Posterior cingulate gyrus (tissue), 11 donors: ENCODE measurements around the gene MAP1LC3C.
"Not testable (repeated sequence)": the region's sequence is repeated elsewhere in the genome, so short reads cannot be mapped to it uniquely, and the experiment has no call there.

Experiments used
- DNase-seq, 10 donors: peaks; one replicate each; pipeline versions ENCODE4 v3.0.0 to v3.0.0-alpha.2; 2020 to 2021; ENCODE audit warnings: mixed read lengths in 3 of 10
- intact Hi-C: fragments of 100-400 bp; cut with DNase I; formaldehyde crosslinking; loops from one replicate; pipeline ENCODE4 v1.15.1; 2023

The MAP1LC3C gene

GRCh38 chr1:241997401-241997998 is 1.4 kb downstream of the MAP1LC3C start:
- DNase-seq: no peak
- intact Hi-C loops: loop anchor here (10.0 kb wide), 2 partner anchors 383 to 463 kb away; partner anchors contain the start of gene KMO

DNA sequence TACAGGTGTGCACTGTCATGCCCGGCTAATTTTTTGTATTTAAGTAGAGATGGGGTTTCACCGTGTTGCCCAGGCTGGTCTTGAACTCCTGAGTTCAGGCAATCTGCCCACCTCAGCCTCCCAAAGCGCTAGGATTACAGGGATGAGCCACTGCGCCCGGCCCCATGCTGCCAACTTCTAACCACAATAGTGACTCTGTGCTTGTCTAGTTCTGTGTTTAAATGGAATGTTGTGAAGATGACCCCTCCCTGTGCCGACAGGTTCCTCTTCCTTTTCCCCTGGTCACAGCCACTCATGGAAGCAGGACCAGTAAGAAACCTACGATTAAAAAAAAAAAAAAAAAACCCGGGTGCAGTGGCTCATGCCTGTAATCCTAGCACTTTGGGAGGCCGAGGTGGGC is 4.7 kb downstream of the MAP1LC3C start:
- intact Hi-C loops: loop anchor here (10.0 kb wide), 2 partner anchors 379 to 459 kb away; partner anchors contain the start of gene KMO
- DNase-seq: no peak

GRCh38 chr1:241992734-241993133 is 6.2 kb downstream of the MAP1LC3C start:
- no peak for DNase-seq
- intact Hi-C loops: loop anchor here (10.0 kb wide), 2 partner anchors 378 to 458 kb away; partner anchors contain the start of gene KMO

DNA sequence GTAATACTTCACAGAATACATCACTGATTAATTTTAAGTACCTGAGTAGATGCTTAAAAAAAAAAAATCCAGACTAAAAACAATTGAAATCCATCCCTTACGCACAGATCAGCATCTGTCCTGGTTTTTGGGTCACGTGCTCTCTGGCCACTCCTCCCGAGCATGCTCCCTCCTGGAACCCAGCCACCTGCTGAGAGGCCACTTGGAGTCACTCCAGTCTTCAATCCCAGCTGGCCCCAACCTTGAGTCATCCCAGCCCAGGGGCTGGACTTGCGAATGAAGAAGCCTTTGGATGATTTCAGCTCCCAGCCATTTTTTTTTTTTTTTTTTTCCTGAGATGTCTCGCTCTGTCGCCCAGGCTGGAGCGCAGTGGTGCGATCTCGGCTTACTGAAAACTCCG is 8.9 kb downstream of the MAP1LC3C start:
- DNase-seq: peak in 9 of 10 donors; percentile 24 to 93 (median 69)
- intact Hi-C loops: loop anchor here (10.0 kb wide), 2 partner anchors 375 to 455 kb away; partner anchors contain the start of gene KMO

DNA sequence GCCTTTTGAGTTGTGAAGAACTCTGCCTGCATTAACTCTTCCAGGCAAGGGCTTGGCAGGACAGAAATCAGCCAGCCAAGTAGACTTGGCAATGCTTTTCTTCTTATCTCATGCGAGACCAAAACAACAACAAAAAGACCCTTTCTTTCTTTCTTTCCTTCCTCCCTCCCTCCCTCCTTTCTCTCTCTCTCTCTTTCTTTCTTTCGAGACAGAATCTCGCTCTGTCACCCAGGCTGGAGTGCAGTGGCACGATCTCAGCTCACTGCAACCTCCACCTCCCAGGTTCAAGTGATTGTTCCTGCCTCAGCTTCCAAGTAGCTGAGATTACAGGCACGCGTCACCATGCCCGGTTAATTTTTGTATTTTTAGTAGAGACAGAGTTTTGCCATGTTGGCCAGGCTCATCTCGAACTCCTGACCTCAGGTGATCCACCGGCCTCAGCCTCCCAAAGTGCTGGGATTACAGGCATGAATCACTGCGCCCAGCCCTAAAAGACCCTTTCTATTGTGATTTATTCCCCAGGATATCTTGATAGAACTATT is 10.4 kb downstream of the MAP1LC3C start:
- intact Hi-C loops, DNase-seq: not testable (repeated sequence)

DNA sequence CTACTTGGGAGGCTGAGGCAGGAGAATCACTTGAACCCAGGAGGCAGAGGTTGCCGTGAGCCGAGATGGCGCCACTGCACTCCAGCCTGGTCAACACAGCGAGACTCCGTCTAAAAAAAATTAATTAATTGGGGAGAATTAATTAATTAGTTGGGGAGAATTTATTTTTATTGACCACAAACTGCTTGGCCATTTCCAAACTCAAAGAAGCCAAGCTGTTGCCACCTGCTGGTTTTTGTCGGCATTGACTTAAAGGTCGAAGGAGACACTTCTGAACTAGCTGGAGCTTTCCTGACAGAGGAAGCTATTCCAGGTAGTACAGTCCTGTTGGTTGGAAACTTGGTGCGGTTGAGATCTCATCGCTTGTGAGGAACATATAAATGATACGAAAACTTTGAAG is 13.1 kb downstream of the MAP1LC3C start:
- DNase-seq: peak in 2 of 10 donors; percentile 13 to 19
- intact Hi-C loops: loop anchor here (1.0 kb wide), 1 partner anchor 89 kb away; no protein-coding TSS in a partner anchor

GRCh38 chr1:241979926-241980325 is 19.0 kb downstream of the MAP1LC3C start:
- intact Hi-C loops: no loop called here

GRCh38 chr1:241979071-241979470 is 19.8 kb downstream of the MAP1LC3C start:
- intact Hi-C loops: no loop called here
- peak in 1 of 10 donors; percentile 79 for DNase-seq

More at GRCh38 chr1:241979926-241980325, 19.0 kb downstream of the MAP1LC3C start:
- DNase-seq: no peak

DNA sequence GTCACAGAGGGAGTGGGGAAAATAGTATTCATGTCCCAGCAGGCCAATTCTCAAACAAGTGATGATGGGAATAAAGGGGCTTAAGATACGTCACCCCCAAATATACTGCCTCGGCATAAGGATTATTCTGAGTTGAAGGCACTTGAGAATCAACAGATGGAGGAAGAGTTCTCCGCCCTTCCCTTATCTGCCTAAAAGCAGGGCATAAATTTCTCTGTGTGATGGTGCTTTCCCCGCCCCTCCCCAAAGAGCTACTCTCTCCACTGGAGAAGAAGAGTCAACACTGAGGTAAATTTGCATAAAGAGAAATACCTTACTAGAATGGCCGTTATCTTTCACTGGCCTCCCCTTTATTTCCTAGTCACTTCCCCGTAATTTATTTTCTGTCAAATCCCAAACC is 22.7 kb downstream of the MAP1LC3C start:
- intact Hi-C loops: no loop called here
- DNase-seq: no peak

DNA sequence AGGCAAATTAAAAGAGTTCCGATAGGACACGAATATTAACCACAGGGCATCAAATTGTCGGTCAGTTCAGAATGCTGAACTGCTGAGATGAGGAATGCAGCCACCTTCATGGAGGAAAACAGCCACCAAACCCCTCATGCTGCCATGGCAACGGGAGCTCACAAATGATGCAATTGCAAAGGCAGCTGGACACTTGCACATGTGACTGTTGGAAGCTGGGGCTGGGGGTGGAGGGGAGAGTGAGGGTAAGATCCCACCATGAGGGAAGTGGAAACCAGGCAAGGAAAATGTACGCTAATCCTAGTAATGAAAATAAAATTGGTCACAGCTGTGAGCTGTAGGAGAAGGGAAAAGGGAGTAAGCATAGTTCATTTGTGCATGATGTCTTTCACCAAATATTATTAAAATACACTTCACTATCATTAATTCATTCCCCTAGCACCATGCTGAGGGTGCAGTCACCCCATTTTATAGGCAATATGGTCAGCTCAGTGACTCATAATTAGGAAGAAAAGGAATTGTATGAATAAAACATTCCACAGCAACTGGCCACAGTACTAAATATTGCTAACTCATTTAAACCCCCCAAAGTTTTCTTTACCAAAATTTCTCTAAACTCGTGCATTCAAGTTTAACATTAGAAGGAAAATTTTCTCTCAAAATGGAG is 26.1 kb downstream of the MAP1LC3C start:
- intact Hi-C loops: no loop called here
- peak in 4 of 10 donors; percentile 12 to 82 (median 35) for DNase-seq

- intact Hi-C loops: no loop called here
- no peak for DNase-seq
These were observed 30.3 kb downstream of the MAP1LC3C start for GRCh38 chr1:241968611-241969010.

DNA sequence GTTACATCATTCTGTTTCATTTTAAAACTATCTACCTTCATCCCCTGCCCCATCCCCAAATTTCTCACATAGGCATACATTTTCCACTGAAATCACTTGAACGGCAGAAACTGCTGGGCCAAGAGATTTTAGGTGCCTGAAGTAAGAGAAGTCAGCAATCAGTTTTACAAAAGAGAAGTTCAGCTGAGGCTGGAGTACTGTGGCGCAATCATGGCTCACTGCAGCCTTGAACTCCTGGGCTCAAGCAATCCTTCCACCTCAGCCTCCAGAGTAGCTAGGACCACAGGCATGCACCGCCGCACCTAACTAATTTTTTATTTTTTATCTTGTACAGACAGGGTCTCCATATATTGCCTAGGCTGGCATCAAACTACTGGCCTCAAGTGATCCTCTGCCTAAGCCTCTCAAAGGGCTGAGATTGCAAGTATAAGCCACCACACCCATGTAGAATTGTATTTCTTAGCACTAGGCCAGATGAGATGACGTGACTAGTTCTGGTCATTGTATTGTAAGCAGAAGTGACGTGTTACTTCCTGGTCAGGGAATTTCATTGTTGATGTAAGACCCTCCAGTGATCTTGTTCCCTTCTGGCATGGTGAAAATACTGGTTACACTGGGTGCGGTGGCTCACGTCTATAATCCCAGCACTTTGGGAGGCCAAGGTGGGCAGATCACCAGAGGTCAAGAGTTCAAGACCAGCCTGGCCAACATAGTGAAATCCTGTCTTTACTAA is 34.2 kb downstream of the MAP1LC3C start:
- intact Hi-C loops: no loop called here
- peak in 1 of 10 donors; percentile 18 for DNase-seq

GRCh38 chr1:241963722-241964121 is 35.2 kb downstream of the MAP1LC3C start:
- peak in 1 of 10 donors; percentile 3 for DNase-seq
- intact Hi-C loops: no loop called here

DNA sequence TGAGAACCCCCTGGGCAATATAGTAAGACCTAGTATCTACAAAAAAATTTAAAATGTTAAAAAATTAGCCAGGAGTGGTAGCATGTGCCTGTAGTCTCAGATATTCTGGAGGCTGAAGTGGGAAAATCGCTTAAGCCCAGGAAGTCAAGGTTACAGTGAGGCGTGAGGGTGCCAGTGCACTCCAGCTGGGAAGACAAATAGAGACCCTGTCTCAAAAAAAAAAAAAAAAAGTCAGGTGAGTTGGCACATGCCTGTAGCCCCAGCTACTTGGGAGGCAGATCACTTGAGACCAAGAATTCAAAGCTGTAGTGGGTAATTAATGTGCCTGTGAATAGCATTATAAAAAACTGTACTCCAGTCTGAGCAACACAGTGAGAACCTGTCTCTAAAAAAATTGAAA is 36.7 kb downstream of the MAP1LC3C start:
- peak in 1 of 10 donors; percentile 17 for DNase-seq
- intact Hi-C loops: no loop called here

DNA sequence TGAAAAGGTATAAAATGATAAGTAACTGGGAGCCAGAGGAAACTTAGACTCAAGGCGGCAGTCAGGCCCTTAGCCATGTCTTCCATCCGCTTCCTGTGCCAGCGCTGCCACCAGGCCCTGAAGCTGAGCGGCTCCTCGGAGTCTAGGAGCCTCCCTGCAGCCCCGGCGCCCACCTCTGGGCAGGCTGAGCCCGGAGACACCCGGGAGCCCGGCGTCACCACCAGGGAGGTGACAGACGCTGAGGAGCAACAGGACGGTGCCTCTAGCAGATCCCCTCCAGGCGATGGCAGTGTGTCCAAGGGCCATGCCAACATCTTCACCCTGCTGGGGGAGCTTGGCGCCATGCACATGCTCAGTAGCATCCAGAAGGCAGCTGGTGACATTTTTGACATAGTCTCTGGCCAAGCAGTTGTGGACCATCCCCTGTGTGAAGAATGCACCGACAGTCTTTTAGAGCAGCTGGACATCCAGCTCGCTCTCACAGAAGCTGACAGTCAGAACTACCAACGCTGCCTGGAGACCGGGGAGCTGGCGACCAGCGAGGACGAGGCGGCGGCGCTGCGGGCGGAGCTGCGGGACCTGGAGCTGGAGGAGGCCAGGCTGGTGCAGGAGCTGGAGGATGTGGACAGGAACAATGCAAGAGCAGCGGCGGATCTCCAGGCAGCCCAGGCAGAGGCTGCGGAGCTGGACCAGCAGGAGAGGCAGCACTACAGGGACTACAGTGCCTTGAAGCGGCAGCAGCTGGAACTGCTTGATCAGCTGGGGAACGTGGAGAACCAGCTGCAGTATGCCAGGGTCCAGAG is 41.0 kb downstream of the MAP1LC3C start, which contains the start of gene BECN2:
Gene BECN2, plus strand, starts transcription at position 76 of the 803 bp plus-strand sequence. Its CDS starts 0 bp downstream, at position 76.
- intact Hi-C loops: no loop called here
- peak in 1 of 10 donors; percentile 75 for DNase-seq

GRCh38 chr1:241950390-241950789 is 48.5 kb downstream of the MAP1LC3C start:
- DNase-seq: no peak
- intact Hi-C loops: no loop called here

GRCh38 chr1:241947354-241947753 is 51.5 kb downstream of the MAP1LC3C start:
- peak in 1 of 10 donors; percentile 22 for DNase-seq
- intact Hi-C loops: no loop called here
